ENCODE data around the gene IL17RC.
A peak's percentile ranks its signal among the peaks of the same experiment; 100 is the strongest.

Gene IL17RC

GRCh38 chr3:9946112-9947024, 29.5 kb downstream of the IL17RC start:
- DNase-seq (ENCODE audit: low read depth), result peak; percentile 88

DNA sequence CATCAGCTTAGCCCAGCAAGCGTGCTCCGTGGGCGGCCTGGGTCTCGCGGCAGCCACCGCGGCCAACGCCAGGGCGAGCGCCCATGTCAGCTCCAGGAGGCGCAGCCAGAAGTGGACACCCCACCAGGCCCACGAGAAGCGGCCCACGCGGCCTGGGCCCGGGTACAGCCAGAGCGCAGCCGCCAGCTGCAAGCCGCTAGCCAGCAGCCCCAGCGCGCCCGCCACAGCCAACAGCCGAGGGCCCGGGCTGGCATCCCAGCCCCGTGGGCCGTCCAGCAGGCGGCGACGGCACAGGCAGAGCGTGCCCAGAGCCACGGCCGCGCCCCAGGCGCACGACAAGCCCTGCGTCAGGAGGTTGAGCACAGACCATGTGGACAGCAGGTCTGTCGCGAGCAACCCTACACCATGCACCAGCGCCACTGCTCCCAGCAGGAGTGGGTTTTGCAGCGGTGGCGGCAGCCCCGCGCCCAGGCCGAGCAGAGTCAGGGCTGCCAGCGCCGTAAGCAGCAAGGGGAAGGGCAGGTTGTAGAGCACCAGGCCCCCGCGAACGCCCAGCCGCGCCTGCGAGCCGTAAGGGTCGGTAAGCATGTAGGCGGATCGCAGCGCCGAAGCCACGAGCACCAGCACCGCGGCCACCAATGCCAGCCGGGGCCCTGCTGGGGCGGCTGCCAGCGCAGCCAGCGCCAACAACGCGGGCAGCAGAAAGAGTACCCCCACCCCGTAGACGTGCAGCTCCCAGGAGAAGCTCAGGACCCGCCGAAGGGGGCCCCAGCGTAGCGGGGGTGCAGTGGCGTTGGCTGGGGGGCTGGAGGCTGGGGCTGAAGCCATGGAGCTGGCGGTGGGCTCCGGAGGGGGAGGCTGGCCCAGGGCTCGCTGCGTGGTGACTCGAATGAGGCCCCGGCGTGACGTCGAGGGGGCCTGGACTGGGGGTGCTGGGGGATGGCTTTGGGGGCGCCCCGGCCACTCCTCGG, 30.4 kb downstream of the IL17RC start:
- peak; percentile 79 for DNase-seq (ENCODE audit: low read depth)

GRCh38 chr3:9948586-9948985, 31.7 kb downstream of the IL17RC start:
- DNase-seq (ENCODE audit: low read depth), result no peak

- DNase-seq (ENCODE audit: low read depth), result no peak
Observed at GRCh38 chr3:9949115-9949514, 32.2 kb downstream of the IL17RC start.

- DNase-seq (ENCODE audit: low read depth), result no peak
Observed at GRCh38 chr3:9949626-9950025, 32.7 kb downstream of the IL17RC start.

DNA sequence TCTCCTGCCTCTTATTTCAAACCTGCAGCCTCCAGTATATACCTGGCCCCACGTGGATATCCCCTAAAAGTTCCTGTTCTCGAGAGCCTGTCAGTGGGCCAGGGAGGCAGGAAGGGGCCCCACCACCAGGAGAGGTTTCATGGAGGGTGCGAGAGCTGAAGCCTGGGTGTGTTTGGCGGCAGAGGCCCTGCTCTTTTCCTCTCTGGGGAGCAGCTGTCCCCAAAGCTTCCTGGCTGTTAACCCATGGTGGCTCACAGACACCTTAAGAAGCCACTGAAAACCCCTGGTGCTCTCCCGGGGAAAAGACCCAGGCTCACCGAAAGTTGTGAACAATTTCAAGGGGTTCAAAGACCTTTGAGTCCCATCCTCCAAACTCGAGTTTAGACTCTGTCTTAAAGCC, 34.2 kb downstream of the IL17RC start:
- DNase-seq (ENCODE audit: low read depth), result no peak

DNA sequence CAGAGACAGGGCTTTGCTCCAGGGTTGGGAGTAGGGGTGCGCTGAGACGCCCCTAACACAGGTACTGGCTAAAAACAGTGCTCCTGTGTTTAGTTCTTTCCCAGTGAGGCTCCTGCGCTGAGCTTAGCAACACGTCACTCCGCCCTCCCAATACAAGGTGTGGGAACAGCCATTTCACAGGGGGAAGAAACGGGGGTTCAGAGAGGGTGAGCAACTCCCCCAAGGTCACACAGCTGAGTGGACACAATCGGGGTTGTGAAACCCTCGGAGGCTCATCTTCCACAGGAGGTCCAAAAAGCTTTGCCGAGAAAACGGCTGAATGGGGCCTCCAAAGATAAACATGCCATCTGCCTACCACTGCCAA, 34.7 kb downstream of the IL17RC start:
- DNase-seq (ENCODE audit: low read depth), result no peak

GRCh38 chr3:9951962-9952805, 35.3 kb downstream of the IL17RC start, which contains the start of gene PRRT3:
Gene PRRT3 (minus strand): TSS chr3:9952408. CDS start chr3:9950115, 2,293 bp downstream.
- peak; percentile 38 for DNase-seq (ENCODE audit: low read depth)

GRCh38 chr3:9955067-9955502, 38.2 kb downstream of the IL17RC start:
- DNase-seq (ENCODE audit: low read depth), result no peak

DNA sequence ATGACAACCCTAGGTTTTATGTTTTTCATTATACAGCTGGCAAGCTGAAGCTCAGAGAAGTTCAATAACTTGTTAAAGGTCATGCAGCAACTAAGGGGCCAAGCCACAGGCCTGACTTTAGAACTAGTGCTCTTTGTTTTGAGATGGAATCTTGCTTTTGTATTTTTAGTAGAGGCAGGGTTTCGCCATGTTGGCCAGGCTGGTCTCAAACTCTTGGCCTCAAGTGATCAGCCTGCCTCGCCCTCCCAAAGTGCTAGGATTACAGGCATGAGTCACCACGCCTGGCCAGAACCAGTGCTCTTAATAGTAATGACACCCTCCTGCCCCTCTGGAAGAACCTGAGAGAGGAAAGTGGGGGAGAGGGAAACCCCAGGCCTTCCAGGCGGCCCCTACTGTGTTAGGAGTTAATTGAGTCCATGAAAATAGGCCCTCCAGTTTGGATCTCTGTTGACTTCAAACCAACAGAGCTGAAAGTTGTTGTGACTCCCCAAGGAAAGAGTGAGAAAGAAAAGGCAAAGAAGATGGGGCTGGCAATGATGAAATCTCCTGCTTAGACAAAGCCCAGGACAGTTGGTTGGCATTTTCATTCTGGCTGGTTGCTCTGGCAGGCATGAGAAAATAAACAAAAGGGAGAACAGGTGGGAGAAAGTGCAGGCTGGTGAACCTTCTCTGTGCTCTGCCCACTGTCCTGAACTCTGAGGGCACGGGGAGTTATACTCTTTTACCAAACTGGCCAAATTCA, 38.9 kb downstream of the IL17RC start:
- DNase-seq (ENCODE audit: low read depth), result peak; percentile 84

- DNase-seq (ENCODE audit: low read depth), result no peak
Observed at GRCh38 chr3:9957214-9957613, 40.3 kb downstream of the IL17RC start.

DNA sequence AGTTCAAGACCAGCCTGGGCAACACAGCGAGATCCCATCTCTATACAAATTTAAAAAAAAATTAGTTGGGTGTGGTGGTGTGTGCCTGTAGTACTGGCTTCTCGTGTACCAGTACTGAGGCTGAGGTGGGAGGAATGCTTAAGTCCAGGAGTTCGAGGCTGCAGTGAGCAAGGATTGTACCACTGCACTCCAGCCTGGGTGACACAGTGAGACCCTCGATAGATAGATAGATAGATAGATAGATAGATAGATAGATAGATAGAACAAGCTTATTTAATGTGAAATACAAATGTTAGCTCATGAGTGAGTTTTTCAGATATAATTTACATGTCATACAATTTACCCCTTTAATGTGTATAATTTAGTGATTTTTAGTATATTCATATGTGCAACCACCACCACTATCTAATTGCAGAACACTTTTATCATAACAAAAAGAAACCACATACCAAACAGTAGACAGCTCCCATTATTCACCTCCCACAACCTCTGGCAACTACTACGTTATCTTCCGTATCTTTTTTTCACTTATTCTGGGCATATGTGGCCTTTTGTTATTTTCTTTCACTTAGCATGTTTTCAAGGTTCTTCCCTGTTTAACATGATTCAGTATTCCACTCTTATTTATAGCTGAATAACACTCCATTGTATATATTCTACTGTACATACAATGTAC, 48.4 kb downstream of the IL17RC start:
- DNase-seq (ENCODE audit: low read depth), result no peak

GRCh38 chr3:9966841-9967240, 49.9 kb downstream of the IL17RC start:
- DNase-seq (ENCODE audit: low read depth), result no peak

DNA sequence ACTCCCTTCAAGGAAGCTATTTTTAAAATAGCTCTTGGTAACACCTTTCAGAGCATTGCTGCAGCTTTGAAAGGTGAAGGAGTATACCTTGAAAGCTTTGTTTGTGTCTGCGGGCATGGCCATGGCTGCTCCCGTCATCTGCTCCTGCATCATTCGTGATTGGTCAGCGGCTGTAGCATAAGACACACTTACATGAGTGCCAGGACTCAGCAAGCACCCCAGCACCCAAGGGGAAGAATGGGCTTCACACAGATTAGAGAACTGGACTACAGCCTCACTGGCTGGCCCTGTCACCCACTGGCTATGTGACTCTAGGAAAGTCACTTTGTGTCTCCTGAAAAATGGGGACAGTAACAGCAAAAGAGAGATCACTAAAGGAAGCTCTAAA, 52.7 kb downstream of the IL17RC start:
- no peak for DNase-seq (ENCODE audit: low read depth)

DNA sequence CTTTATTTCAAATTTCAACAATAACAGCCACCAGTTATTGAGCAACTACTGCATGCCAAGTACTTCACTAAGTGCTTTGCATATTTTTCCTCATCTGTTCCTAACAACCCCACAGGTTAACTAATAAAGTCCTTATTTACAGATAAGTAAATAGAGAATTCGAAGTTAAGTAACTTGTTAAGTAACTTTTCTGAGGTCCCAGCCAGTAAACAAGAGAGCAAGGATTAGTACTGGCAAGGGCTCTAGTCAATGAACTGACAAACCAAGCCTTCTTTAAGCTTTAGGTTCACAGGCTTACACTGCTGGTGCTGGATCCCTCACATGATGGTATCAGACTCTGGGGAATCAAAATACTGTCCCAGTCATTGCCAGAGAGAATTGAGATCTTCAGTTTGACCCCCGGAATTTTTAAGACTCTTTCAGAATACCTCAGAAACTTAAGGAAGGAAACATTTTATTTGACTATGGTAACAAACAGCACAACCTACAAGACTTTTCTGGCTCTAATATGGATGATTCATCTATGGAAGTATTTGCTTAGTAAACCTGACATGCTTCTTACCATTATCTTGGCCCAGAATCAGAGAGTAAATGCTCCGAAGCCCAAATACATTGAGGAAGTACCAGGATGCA, 53.2 kb downstream of the IL17RC start:
- peak; percentile 69 for DNase-seq (ENCODE audit: low read depth)

DNA sequence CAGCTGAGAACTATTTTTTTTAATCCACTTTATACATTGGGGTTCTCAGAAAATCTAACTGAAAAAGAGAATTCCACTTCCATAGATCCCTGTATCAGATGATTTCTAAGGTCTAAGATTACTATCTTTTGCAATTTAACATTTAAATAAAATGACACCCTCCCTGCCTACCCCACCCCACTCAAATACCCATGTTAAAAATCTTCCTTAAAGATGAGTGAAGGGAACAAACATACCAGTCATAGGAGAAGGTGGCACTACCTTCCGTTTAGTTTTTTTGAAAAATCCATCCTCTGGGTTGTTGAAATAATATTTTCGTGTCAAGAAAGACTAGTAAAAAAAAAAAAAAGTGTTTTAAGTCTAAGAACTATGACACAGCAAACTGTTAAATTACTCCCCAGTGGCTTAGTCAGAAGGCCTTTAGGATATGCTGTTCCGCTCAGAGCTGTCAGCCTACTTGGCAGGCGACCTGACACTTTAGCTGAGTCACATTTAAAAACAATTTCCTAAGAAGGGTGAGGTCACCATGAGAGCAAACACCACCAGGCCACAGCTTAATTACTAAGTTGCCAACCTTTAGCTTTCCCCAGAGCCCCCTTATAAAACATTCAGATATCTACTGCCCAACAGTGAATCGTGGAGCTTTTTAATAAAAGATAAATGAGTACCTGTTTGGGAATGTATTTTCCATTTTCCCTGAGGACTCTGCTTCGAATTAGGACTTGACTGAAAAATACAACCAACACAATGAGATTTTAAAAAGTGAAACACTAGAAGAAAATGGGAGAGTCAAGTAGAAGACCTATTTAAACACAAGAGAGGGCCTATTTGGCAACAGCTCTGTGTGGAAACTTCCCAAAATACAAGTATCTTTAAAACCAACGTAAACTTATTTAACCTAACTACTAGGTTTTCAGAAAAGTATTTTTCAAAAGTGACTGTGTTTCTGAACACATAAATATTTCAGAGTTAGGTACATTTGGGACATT, 60.1 kb downstream of the IL17RC start:
- DNase-seq (ENCODE audit: low read depth), result peak; percentile 99

DNA sequence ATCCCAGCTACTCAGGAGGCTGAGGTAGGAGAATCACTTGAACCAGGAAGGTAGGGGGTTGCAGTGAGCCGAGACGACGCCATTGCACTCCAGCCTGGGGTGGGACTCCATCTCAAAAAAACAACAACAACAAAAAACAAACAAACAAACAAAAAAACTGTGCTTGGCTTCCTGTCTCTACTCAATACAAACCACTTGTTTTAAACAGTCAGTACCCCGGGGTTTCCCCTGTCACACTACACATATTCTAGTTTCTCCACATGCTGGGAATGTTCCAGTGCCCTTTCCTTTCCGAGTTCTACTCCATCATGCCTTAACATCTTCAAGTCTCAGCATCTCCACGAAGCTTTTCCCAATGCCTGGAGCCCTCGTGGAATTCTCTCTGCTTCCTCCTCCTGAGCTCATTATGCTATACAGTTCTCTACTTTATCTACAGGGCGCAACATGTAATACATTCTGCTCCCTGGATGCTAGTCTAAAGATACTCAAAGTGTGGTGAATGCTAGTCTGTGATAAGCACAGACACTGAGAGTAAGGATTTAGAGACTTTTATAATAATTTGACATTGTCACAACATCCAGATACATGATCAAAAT, 61.9 kb downstream of the IL17RC start:
- no peak for DNase-seq (ENCODE audit: low read depth)

DNA sequence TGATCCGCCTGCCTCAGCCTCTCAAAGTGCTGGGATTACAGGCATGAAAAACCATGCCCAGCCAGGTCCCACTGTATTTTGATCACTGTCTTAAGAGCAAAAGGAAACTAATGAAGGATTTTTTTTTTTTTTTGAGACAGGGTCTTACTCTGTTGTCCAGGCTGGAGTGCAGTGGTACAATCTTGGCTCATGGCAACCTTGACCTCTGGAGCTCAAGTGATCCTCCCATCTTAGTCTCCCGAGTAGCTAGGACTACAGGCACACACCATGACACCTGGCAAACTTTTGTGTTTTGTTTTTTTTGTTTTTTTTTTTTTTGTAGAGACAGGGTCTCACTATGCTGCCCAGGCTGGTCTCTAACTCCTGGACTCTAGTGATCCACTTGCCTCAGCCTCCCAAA, 63.4 kb downstream of the IL17RC start:
- no peak for DNase-seq (ENCODE audit: low read depth)
